GM23248 (cell line): ENCODE results near the gene OR52A5.

Experiments
- EZH2 ChIP-seq: fragments of 200-600 bp; sonication (generic); IDR thresholded peaks from 2 replicates; pipeline ENCODE4 v1.6.1; 2018; ENCODE audit warnings: antibody characterized with exemption, mild to moderate bottlenecking; ENCODE audit not compliant: insufficient read depth, poor library complexity, severe bottlenecking
- EZH2phosphoT487 ChIP-seq: fragments of 200-600 bp; sonication (generic); IDR thresholded peaks from 2 replicates; pipeline ENCODE4 v1.6.1; 2018; ENCODE audit warnings: antibody characterized with exemption, moderate library complexity, mild to moderate bottlenecking, low read depth; ENCODE audit not compliant: insufficient read depth

GRCh38 chr11:5096011-5096410 lies 42.1 kb downstream of the OR52A5 start:
- TF ChIP-seq EZH2 (no peak), EZH2phosphoT487 (no peak)
